Hepatocyte (in vitro differentiated cells): ENCODE results near the gene WRNIP1. TPM values are rescaled to one million over a fixed set of nuclear protein-coding genes. Genes with fewer than 3 reads are reported as not detected.

ENCODE experiments used
- DNase-seq: peaks from one replicate; pipeline ENCODE4 v3.0.0-alpha.2; 2016; ENCODE audit warnings: low spot score
- H2AFZ ChIP-seq: fragments of 200-600 bp; sonication (generic); 2 replicates; pipeline ENCODE4 v1.6.0; 2016; ENCODE audit warnings: antibody characterized with exemption, mild to moderate bottlenecking
- H3K27ac ChIP-seq: fragments of 200-600 bp; sonication (generic); 2 replicates; pipeline ENCODE4 v1.5.1; 2016; ENCODE audit warnings: mild to moderate bottlenecking
- H3K27me3 ChIP-seq: fragments of 200-600 bp; sonication (generic); 2 replicates; pipeline ENCODE4 v1.6.1; 2016
- H3K36me3 ChIP-seq: fragments of 200-600 bp; sonication (generic); replicated peaks from 2 replicates; pipeline ENCODE4 v1.5.1; 2016; ENCODE audit warnings: low read depth; ENCODE audit not compliant: insufficient read depth
- H3K4me1 ChIP-seq: fragments of 200-600 bp; sonication (generic); 2 replicates; pipeline ENCODE4 v1.5.1; 2016; ENCODE audit warnings: mild to moderate bottlenecking, moderate library complexity; ENCODE audit not compliant: insufficient read depth
- H3K4me2 ChIP-seq: fragments of 200-600 bp; sonication (generic); 2 replicates; pipeline ENCODE4 v1.6.0; 2016
- H3K4me3 ChIP-seq: fragments of 200-600 bp; sonication (generic); 2 replicates; pipeline ENCODE4 v1.5.1; 2016; ENCODE audit warnings: mild to moderate bottlenecking
- H3K79me2 ChIP-seq: fragments of 200-600 bp; sonication (generic); 2 replicates; pipeline ENCODE4 v1.6.0; 2017; ENCODE audit warnings: mild to moderate bottlenecking
- H3K9me2 ChIP-seq: fragments of 200-600 bp; sonication (generic); replicated peaks from 2 replicates; pipeline ENCODE4 v1.6.0; 2017; ENCODE audit warnings: mild to moderate bottlenecking; ENCODE audit not compliant: insufficient read depth
- H3K9me3 ChIP-seq: fragments of 200-600 bp; sonication (generic); 2 replicates; pipeline ENCODE4 v1.5.1; 2016; ENCODE audit warnings: low read depth, mild to moderate bottlenecking
- H4K20me1 ChIP-seq: fragments of 200-600 bp; sonication (generic); 2 replicates; pipeline ENCODE4 v1.6.0; 2016; ENCODE audit warnings: mild to moderate bottlenecking; ENCODE audit not compliant: insufficient read depth, poor library complexity, severe bottlenecking
- CTCF ChIP-seq: fragments of 200-600 bp; sonication (generic); IDR thresholded peaks from 2 replicates; pipeline ENCODE4 v1.5.1; 2016; ENCODE audit warnings: antibody characterized with exemption, mild to moderate bottlenecking; ENCODE audit not compliant: poor library complexity
- EZH2 ChIP-seq: fragments of 200-600 bp; sonication (generic); IDR thresholded peaks from 2 replicates; pipeline ENCODE4 v1.6.1; 2016; ENCODE audit warnings: antibody characterized with exemption, mild to moderate bottlenecking, borderline replicate concordance
- EZH2phosphoT487 ChIP-seq: fragments of 200-600 bp; sonication (generic); IDR thresholded peaks from one replicate; pipeline ENCODE4 v1.6.1; 2018; ENCODE audit warnings: antibody characterized with exemption, mild to moderate bottlenecking, low read depth, moderate library complexity; ENCODE audit not compliant: unreplicated experiment, severe bottlenecking
- WGBS: methylation state at CpG from one replicate; pipeline ENCODE4 v1.1.6; 2016; ENCODE audit warnings: low lambda C conversion rate; ENCODE audit errors: missing lambda C conversion rate; 5-methylcytosine and 5-hydroxymethylcytosine counted together
- polyA plus RNA-seq: library from polyadenylated mRNA; unstranded; fragments of >200 nt; fragmentation: Nextera tagmentation; extraction: Ambion mirVana; gene quantifications from 2 replicates; pipeline ENCODE4 v1.2.1, GENCODE V29; 2016
- total RNA-seq: library from RNA; depleted of rRNA; stranded (reverse); fragments of >200 nt; gene quantifications from 2 replicates; pipeline ENCODE4 v1.2.3, GENCODE V29; 2014

Gene WRNIP1
- total and polyA plus RNA-seq, 2 experiments from 2014 or later, result 47.6 to 54.6 TPM

GRCh38 chr6:2731281-2731909, 33.8 kb upstream of the WRNIP1 start:
- Histone ChIP-seq H3K9me3 (no peaks in the 10 kb centered on the region), H3K79me2 (no peaks in the 10 kb centered on the region), H3K4me3 (no peak overlapping the region), H3K36me3 (no peaks in the 10 kb centered on the region), H3K4me2 (no peak overlapping the region), H3K27ac (no peak overlapping the region), H3K27me3 (no peaks in the 10 kb centered on the region), H3K9me2 (no peaks in the 10 kb centered on the region), H4K20me1 (no peaks in the 10 kb centered on the region), H3K4me1 (no peaks in the 10 kb centered on the region), H2AFZ (no peak overlapping the region)
- TF ChIP-seq CTCF, result no peak
- no peak for TF ChIP-seq EZH2phosphoT487
- no peak for TF ChIP-seq EZH2
- 53% methylated on average over 5 of the region's 5 CpGs for WGBS
- no peak for DNase-seq

GRCh38 chr6:2732503-2733089, 32.6 kb upstream of the WRNIP1 start:
- Histone ChIP-seq H3K4me3 (no peak overlapping the region), H3K27me3 (no peaks in the 10 kb centered on the region), H3K79me2 (no peaks in the 10 kb centered on the region), H3K36me3 (no peaks in the 10 kb centered on the region), H3K4me1 (no peaks in the 10 kb centered on the region), H4K20me1 (no peaks in the 10 kb centered on the region), H2AFZ (no peak overlapping the region), H3K4me2 (no peak overlapping the region), H3K9me3 (no peaks in the 10 kb centered on the region), H3K9me2 (no peaks in the 10 kb centered on the region), H3K27ac (no peak overlapping the region)
- no peak for DNase-seq
- no peak for TF ChIP-seq EZH2phosphoT487
- TF ChIP-seq CTCF, result no peak
- TF ChIP-seq EZH2, result no peak
- 55% methylated on average over 5 of the region's 5 CpGs for WGBS

GRCh38 chr6:2733324-2733723, 31.9 kb upstream of the WRNIP1 start:
- WGBS, result 97% methylated on average over 5 of the region's 5 CpGs
- no peaks in the 10 kb centered on the region for H3K79me2 ChIP-seq

More at GRCh38 chr6:2733324-2733723, 31.9 kb upstream of the WRNIP1 start:
- no peak overlapping the region for H2AFZ ChIP-seq
- no peaks in the 10 kb centered on the region for H3K4me1 ChIP-seq
- no peaks in the 10 kb centered on the region for H3K9me2 ChIP-seq
- no peak for DNase-seq
- TF ChIP-seq EZH2phosphoT487 (no peak), EZH2 (no peak), CTCF (no peak)
- no peak overlapping the region for H3K27ac ChIP-seq
- no peaks in the 10 kb centered on the region for H3K9me3 ChIP-seq
- no peak overlapping the region for H3K4me3 ChIP-seq
- no peaks in the 10 kb centered on the region for H3K36me3 ChIP-seq
- no peaks in the 10 kb centered on the region for H4K20me1 ChIP-seq
- no peaks in the 10 kb centered on the region for H3K27me3 ChIP-seq
- no peak overlapping the region for H3K4me2 ChIP-seq
